ENCODE measurements around the gene NFYA.

- TF ChIP-seq CTCF (IDR thresholded peaks at IDR 0.05; ENCODE audit: insufficient read depth, low read depth, low read length): no peak
- TF ChIP-seq EZH2 (IDR thresholded peaks at IDR 0.05; ENCODE audit: insufficient read depth, low read length): no peak
These were observed 22.2 kb upstream of the NFYA start for GRCh38 chr6:41050536-41050935.

Data from astrocyte (in vitro differentiated cells and primary cell).